GM19467 (cell line): Measurements from ENCODE around the gene TMEM250.

Experiments used
- ATAC-seq: cut with Tn5 transposase; IDR thresholded peaks from one replicate; pipeline ENCODE4 v1.9.1; 2021; ENCODE audit warnings: mild to moderate bottlenecking, moderate library complexity; ENCODE audit not compliant: unreplicated experiment

The TMEM250 gene

GRCh38 chr9:136096505-136097001 lies 22.1 kb downstream of the TMEM250 start:
- no peak for ATAC-seq

- no peak for ATAC-seq
Observed at GRCh38 chr9:136095070-136096058, 23.3 kb downstream of the TMEM250 start, which contains the start of gene NACC2. Gene NACC2 (minus strand): TSS chr9:136095289. CDS start chr9:136050521, 44,768 bp downstream.

- ATAC-seq: no peak
Observed at GRCh38 chr9:136093995-136094881, 24.4 kb downstream of the TMEM250 start.

- ATAC-seq: no peak
Observed at GRCh38 chr9:136093346-136093986, 25.2 kb downstream of the TMEM250 start.

GRCh38 chr9:136092741-136093140 lies 25.9 kb downstream of the TMEM250 start:
- no peak for ATAC-seq

- ATAC-seq: no peak
Observed at GRCh38 chr9:136092353-136092650, 26.4 kb downstream of the TMEM250 start.

GRCh38 chr9:136091582-136092352 lies 26.9 kb downstream of the TMEM250 start:
- no peak for ATAC-seq

GRCh38 chr9:136090768-136091581 lies 27.7 kb downstream of the TMEM250 start:
- no peak for ATAC-seq

- no peak for ATAC-seq
Observed at GRCh38 chr9:136090056-136090735, 28.5 kb downstream of the TMEM250 start.

GRCh38 chr9:136089697-136090045 lies 29.0 kb downstream of the TMEM250 start:
- ATAC-seq: no peak

- no peak for ATAC-seq
Observed at GRCh38 chr9:136088939-136089696, 29.6 kb downstream of the TMEM250 start.

GRCh38 chr9:136088481-136088938 lies 30.2 kb downstream of the TMEM250 start:
- ATAC-seq: no peak

GRCh38 chr9:136087741-136088480 lies 30.8 kb downstream of the TMEM250 start:
- no peak for ATAC-seq

GRCh38 chr9:136086951-136087740 lies 31.5 kb downstream of the TMEM250 start:
- ATAC-seq: no peak

GRCh38 chr9:136086213-136086881 lies 32.3 kb downstream of the TMEM250 start:
- ATAC-seq: no peak

GRCh38 chr9:136085815-136086212 lies 32.9 kb downstream of the TMEM250 start:
- no peak for ATAC-seq
